ENCODE results near the gene RNF220.

DNA sequence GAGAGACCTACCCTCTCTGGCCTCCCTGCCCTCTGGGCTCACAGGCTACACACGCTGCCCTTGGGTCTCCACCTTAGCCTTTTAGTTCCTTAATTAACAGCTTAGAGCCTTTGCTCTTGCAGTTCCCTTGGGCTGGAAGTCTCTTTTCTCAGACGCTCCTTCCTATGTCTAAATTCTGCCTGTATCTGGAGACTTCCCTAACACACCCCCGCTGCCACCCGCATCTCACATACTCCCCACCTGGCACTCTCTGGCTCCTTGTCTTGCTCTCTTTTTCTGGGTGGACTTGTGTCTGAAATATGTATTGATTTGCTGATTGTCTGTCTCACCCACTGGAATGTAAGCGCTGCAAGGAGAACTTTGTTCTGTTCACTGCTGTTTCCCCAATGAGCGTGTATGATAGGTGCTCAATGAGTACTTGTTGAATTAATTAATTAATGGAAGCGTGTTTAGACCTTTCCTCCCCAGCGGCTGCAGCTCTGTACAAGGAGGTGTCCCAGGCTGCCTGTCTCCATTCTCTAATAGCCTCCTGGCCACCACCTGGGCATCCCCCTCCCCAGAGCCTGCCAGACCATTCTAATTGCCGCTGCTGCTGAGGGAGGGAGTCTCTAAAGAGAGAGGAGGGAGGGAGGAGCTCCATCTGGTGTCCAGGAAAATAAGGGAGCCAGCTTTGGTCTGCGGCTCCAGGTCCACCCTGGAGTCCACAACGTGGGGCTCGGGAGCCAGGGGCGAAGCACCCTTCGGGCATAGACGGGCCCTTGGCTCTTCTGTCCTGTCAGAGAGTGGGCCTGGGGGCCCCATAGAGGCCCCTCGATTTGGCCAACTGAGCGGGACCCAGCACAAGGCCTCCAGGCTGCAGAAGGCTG, 95.4 kb downstream of the RNF220 start:
- TF ChIP-seq, protein P1, sequence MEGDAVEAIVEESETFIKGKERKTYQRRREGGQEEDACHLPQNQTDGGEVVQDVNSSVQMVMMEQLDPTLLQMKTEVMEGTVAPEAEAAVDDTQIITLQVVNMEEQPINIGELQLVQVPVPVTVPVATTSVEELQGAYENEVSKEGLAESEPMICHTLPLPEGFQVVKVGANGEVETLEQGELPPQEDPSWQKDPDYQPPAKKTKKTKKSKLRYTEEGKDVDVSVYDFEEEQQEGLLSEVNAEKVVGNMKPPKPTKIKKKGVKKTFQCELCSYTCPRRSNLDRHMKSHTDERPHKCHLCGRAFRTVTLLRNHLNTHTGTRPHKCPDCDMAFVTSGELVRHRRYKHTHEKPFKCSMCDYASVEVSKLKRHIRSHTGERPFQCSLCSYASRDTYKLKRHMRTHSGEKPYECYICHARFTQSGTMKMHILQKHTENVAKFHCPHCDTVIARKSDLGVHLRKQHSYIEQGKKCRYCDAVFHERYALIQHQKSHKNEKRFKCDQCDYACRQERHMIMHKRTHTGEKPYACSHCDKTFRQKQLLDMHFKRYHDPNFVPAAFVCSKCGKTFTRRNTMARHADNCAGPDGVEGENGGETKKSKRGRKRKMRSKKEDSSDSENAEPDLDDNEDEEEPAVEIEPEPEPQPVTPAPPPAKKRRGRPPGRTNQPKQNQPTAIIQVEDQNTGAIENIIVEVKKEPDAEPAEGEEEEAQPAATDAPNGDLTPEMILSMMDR (conservative IDR thresholded peaks at IDR 0.05; ENCODE audit: low read depth, low read length), result peak; percentile 46
- no peak for TF ChIP-seq EZH2phosphoT487 (IDR thresholded peaks at IDR 0.05; ENCODE audit: borderline replicate concordance, low read length)
